Kidney epithelial cell (primary cell): ENCODE results near the gene BCAS3. TPM values are rescaled to one million over a fixed set of nuclear protein-coding genes. Genes with fewer than 3 reads are reported as not detected.

Source experiments
- DNase-seq: peaks from one replicate; pipeline ENCODE4 v3.0.0-alpha.2; 2010; ENCODE audit warnings: low read depth
- H3K27me3 ChIP-seq: 2 replicates; pipeline ENCODE4 v1.6.0; 2011; ENCODE audit warnings: low read length; ENCODE audit not compliant: control insufficient read depth, insufficient read depth
- H3K36me3 ChIP-seq: 2 replicates; pipeline ENCODE4 v1.5.1; 2011; ENCODE audit warnings: low read length; ENCODE audit not compliant: control insufficient read depth, insufficient read depth
- H3K4me3 ChIP-seq: 2 replicates; pipeline ENCODE4 v1.5.1; 2011; ENCODE audit warnings: low read depth, mild to moderate bottlenecking, control low read depth, low read length
- total RNA-seq: library from RNA; depleted of rRNA; stranded (reverse); fragments of >200 nt; gene quantifications from 2 replicates; pipeline ENCODE4 v1.2.3, GENCODE V29; 2015
- TF ChIP-seq, protein P1 (sequence below): IDR thresholded peaks from 2 replicates; pipeline ENCODE4 v1.5.1; 2011; ENCODE audit warnings: mild to moderate bottlenecking, moderate library complexity, low read length, control low read depth, inconsistent platforms; ENCODE audit not compliant: insufficient read depth, poor library complexity, severe bottlenecking

Gene BCAS3
- total RNA-seq, 1 donor from 2014 or later, result 26.7 TPM

DNA sequence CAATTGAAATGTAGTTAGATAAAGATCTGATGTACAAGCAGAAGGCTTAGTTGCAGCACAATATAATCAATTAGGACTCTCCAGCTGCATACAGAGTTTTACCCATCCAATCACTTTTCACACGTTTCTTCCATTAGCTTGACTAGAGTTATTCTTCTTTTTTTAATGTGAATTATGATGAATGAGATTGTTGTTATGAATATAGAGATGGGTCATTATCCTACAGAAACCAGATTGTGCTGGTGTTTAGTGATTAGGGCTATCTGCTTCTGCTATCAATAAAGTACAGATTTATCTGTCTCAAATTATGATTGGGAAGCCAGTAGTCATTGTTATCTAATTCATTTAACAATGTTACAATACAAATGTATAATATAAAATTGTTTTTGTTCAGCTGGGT lies 500.6 kb downstream of the BCAS3 start:
- H3K4me3 ChIP-seq, result no peak overlapping the region
- H3K27me3 ChIP-seq, result no peaks in the 10 kb centered on the region
- no peak for DNase-seq
- TF ChIP-seq, protein P1, sequence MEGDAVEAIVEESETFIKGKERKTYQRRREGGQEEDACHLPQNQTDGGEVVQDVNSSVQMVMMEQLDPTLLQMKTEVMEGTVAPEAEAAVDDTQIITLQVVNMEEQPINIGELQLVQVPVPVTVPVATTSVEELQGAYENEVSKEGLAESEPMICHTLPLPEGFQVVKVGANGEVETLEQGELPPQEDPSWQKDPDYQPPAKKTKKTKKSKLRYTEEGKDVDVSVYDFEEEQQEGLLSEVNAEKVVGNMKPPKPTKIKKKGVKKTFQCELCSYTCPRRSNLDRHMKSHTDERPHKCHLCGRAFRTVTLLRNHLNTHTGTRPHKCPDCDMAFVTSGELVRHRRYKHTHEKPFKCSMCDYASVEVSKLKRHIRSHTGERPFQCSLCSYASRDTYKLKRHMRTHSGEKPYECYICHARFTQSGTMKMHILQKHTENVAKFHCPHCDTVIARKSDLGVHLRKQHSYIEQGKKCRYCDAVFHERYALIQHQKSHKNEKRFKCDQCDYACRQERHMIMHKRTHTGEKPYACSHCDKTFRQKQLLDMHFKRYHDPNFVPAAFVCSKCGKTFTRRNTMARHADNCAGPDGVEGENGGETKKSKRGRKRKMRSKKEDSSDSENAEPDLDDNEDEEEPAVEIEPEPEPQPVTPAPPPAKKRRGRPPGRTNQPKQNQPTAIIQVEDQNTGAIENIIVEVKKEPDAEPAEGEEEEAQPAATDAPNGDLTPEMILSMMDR, result no peak
- H3K36me3 ChIP-seq, result no peaks in the 10 kb centered on the region

DNA sequence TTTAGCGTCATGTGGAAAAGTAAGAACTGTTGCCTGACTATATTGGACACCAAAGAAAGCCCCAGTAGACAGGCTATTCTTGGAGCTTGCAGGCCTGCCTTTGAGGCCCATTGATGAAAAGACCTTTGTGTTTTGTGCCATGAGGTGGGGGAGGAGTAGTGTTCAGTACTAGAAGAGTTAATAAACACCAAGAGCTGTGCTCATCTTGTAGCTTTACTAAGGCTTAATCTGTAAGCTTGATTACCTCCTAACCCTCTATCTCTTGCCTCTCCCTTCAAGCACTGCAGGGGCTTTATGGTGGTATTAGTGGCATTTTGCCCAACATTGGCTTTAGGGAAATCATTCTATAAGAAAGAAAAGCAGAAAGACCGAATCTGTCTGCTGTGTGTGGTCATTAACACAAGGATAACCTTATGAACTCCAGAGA lies 501.7 kb downstream of the BCAS3 start:
- no peaks in the 10 kb centered on the region for H3K36me3 ChIP-seq
- H3K27me3 ChIP-seq, result no peaks in the 10 kb centered on the region
- TF ChIP-seq, protein P1, result no peak
- DNase-seq, result no peak
- no peak overlapping the region for H3K4me3 ChIP-seq

GRCh38 chr17:61183793-61184192 lies 506.1 kb downstream of the BCAS3 start:
- Histone ChIP-seq H3K27me3 (no peaks in the 10 kb centered on the region), H3K4me3 (no peak overlapping the region), H3K36me3 (no peaks in the 10 kb centered on the region)
- TF ChIP-seq, protein P1, result no peak
- no peak for DNase-seq

- no peak for DNase-seq
- Histone ChIP-seq H3K27me3 (no peaks in the 10 kb centered on the region), H3K4me3 (no peak overlapping the region), H3K36me3 (no peaks in the 10 kb centered on the region)
- TF ChIP-seq, protein P1, result no peak
Measured at GRCh38 chr17:61185385-61185784, 507.7 kb downstream of the BCAS3 start.

GRCh38 chr17:61187038-61187437 lies 509.4 kb downstream of the BCAS3 start:
- no peak overlapping the region for H3K4me3 ChIP-seq
- H3K36me3 ChIP-seq, result no peaks in the 10 kb centered on the region
- no peak for DNase-seq
- H3K27me3 ChIP-seq, result no peaks in the 10 kb centered on the region
- TF ChIP-seq, protein P1, result no peak

GRCh38 chr17:61188081-61188480 lies 510.4 kb downstream of the BCAS3 start:
- Histone ChIP-seq H3K4me3 (no peak overlapping the region), H3K36me3 (no peaks in the 10 kb centered on the region), H3K27me3 (no peaks in the 10 kb centered on the region)
- DNase-seq, result no peak
- TF ChIP-seq, protein P1, result no peak
